Upper lobe of left lung (tissue), 6 donors: ENCODE data around the gene IL33. TPM values are rescaled to one million over a fixed set of nuclear protein-coding genes. Genes with fewer than 3 reads are reported as not detected.

Source experiments
- ATAC-seq, 2 donors: fragments of 200-7000 bp; cut with Tn5 transposase; one replicate each; pipeline ENCODE4 v1.9.1; 2022; ENCODE audit warnings: mild to moderate bottlenecking in 2 of 2, moderate library complexity in 2 of 2; ENCODE audit not compliant: low FRiP score in 2 of 2
- DNase-seq, 2 donors: peaks; one replicate each; pipeline ENCODE4 v3.0.0-alpha.2; 2019 to 2020
- H3K27ac ChIP-seq, 4 donors: fragments of 200-600 bp; sonication (generic); one replicate each; pipeline ENCODE4 v1.5.1; 2016 to 2019
- H3K27me3 ChIP-seq, 4 donors: fragments of 200-600 bp; sonication (generic); one replicate each; pipeline ENCODE4 v1.5.1; 2017 to 2019
- H3K36me3 ChIP-seq, 4 donors: fragments of 200-600 bp; sonication (generic); one replicate each; pipeline ENCODE4 v1.5.1; 2016 to 2019
- H3K4me1 ChIP-seq, 4 donors: fragments of 200-600 bp; sonication (generic); one replicate each; pipeline ENCODE4 v1.5.1; 2018 to 2019
- H3K4me3 ChIP-seq, 4 donors: fragments of 200-600 bp; sonication (generic); one replicate each; pipeline ENCODE4 v1.5.1; 2017 to 2019; ENCODE audit warnings: mild to moderate bottlenecking in 2 of 4, moderate library complexity in 1 of 4
- H3K9me3 ChIP-seq, 4 donors: fragments of 200-600 bp; sonication (generic); one replicate each; pipeline ENCODE4 v1.5.1; 2018 to 2019
- EP300 ChIP-seq, 4 donors: sonication (generic); formaldehyde crosslinking; IDR thresholded peaks; one replicate each; pipeline ENCODE4 v1.5.1; 2017; ENCODE audit warnings: antibody characterized with exemption in 4 of 4, control low read depth in 2 of 4
- POLR2A ChIP-seq, 4 donors: fragments of 450-650 bp; IDR thresholded peaks; one replicate each; pipeline ENCODE4 v1.5.1; 2016 to 2017; ENCODE audit warnings: antibody characterized with exemption in 4 of 4, mild to moderate bottlenecking in 2 of 4
- POLR2AphosphoS5 ChIP-seq, 2 donors: sonication (generic); formaldehyde crosslinking; IDR thresholded peaks; one replicate each; pipeline ENCODE4 v1.5.1; 2017; ENCODE audit warnings: antibody characterized with exemption in 2 of 2
- WGBS, 2 donors: methylation state at CpG; one replicate each; pipeline ENCODE4 v1.1.5; 2017 to 2018; 5-methylcytosine and 5-hydroxymethylcytosine counted together
- total RNA-seq, 6 donors: library from RNA; depleted of rRNA in 4 of 6; stranded (reverse); fragments of >200 nt in 4 of 6; gene quantifications; one replicate each; pipeline versions ENCODE4 v1.1.0 to v1.2.1, GENCODE V29; 2016 to 2021
- TF ChIP-seq, protein P1 (sequence below), 6 experiments: fragments of 450-650 bp in 4 of 6; fragments of 200-600 bp in 2 of 6; sonication (generic) in 2 of 6; IDR thresholded peaks; one replicate each; pipeline ENCODE4 v1.5.1; 2016 to 2019; ENCODE audit warnings: antibody characterized with exemption in 6 of 6
- donor health status: DM: no; HTN: no; CAD: no; lungs with moderate emphysema.
- donor health status: DM: no; HTN: yes; CAD: no; lungs with severe emphysema.

IL33 gene
- total RNA-seq, 6 donors from 2014 or later: 4.2 to 60.6 (median 19.3) TPM

DNA sequence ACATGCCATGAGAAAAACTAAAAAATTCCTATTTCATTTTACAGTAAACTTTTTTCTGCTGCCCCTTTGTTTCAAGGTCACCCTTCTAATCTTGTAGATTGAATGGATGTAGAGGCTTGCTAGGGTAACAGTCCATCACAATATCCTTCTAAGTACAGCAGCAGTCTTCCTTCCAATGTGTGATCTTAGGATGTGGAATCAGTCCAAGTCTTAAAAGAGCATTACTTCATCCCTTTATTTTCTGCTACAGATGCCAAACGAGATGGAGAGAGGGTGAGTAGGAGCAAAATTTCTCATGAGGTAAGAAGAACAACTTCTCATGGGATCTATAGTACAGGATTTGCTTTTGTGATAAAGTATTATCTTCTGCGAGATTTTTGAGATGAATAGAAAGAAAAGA is 704 bp upstream of the IL33 start:
- peaks cover 0 to 11% (median 9%) of the 10 kb centered on the region in 4 donors for H3K9me3 ChIP-seq
- DNase-seq (no peak), ATAC-seq (peak in 1 of 2 donors; percentile 82)
- WGBS, 2 donors: 47 to 55% methylated on average over 2 of the region's 2 CpGs
- no peak overlapping the region for H3K4me3 ChIP-seq
- no peaks in the 10 kb centered on the region for H3K27me3 ChIP-seq
- no peak for TF ChIP-seq POLR2A (IDR thresholded peaks at IDR 0.05)
- peak overlapping the region in 2 of 4 donors; percentile 0 to 73 for H3K27ac ChIP-seq
- no peaks in the 10 kb centered on the region for H3K36me3 ChIP-seq
- H3K4me1 ChIP-seq: peaks cover 0 to 8% (median 3%) of the 10 kb centered on the region in 4 donors

DNA sequence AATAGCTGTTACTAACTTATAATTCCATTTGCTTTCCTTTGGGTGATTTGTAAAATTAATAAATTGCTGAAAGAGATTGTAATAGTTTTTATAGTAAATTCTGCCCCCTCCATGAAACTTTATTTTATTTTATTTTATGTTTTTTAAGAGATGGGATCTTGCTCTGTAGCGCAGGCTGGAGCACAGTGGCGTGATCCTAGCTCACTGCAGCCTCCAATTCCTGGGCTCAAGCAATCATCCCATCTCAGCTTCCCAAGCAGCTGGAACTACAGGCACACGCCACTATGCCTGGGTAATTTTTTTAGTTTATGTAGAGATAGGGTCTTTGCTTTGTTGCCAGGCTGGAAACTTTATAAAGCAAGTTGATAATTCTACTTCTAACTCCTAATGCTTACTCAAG is 395 bp downstream of the IL33 start:
- Histone ChIP-seq H3K4me3 (peak overlapping the region in 3 of 4 donors; percentile 18 to 45 (median 30)), H3K4me1 (peaks cover 0 to 9% (median 4%) of the 10 kb centered on the region in 4 donors), H3K27me3 (no peaks in the 10 kb centered on the region), H3K9me3 (peaks cover 0 to 2% (median under 1%) of the 10 kb centered on the region in 4 donors), H3K36me3 (no peaks in the 10 kb centered on the region), H3K27ac (peak overlapping the region in 3 of 4 donors; percentile 23 to 73 (median 29))
- WGBS, 2 donors: 70 to 72% methylated on average over 3 of the region's 3 CpGs
- ATAC-seq: no peak
- DNase-seq: no peak
- TF ChIP-seq, protein P1, sequence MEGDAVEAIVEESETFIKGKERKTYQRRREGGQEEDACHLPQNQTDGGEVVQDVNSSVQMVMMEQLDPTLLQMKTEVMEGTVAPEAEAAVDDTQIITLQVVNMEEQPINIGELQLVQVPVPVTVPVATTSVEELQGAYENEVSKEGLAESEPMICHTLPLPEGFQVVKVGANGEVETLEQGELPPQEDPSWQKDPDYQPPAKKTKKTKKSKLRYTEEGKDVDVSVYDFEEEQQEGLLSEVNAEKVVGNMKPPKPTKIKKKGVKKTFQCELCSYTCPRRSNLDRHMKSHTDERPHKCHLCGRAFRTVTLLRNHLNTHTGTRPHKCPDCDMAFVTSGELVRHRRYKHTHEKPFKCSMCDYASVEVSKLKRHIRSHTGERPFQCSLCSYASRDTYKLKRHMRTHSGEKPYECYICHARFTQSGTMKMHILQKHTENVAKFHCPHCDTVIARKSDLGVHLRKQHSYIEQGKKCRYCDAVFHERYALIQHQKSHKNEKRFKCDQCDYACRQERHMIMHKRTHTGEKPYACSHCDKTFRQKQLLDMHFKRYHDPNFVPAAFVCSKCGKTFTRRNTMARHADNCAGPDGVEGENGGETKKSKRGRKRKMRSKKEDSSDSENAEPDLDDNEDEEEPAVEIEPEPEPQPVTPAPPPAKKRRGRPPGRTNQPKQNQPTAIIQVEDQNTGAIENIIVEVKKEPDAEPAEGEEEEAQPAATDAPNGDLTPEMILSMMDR (IDR thresholded peaks at IDR 0.05): no peak
- TF ChIP-seq POLR2A (IDR thresholded peaks at IDR 0.05) (no peak), EP300 (IDR thresholded peaks at IDR 0.05) (no peak)

DNA sequence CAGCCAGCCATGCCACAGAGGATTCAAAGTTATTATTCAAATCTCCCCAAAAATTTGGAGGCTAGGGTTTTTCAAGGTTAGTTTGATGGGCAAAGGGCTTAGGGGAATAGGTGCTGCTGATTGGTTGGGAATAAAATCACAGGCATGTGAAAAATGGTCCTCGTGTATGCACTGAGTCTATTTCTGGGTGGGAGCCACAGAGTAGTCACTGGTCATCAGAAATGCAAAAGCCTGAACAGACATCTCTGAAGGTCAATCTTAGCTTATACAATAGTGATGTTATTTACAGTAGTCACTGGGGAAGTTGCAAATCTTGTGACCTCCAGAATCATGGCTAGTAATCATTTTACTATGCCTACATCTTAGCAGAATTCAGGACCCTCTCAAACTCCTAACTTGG is 1.3 kb downstream of the IL33 start:
- Histone ChIP-seq H3K4me1 (peaks cover 0 to 9% (median 4%) of the 10 kb centered on the region in 4 donors), H3K9me3 (no peaks in the 10 kb centered on the region), H3K4me3 (peak overlapping the region in 2 of 4 donors; percentile 30 to 45), H3K27me3 (no peaks in the 10 kb centered on the region), H3K27ac (peak overlapping the region in 3 of 4 donors; percentile 9 to 73 (median 57)), H3K36me3 (no peaks in the 10 kb centered on the region)
- no peak for DNase-seq
- ATAC-seq: no peak
- TF ChIP-seq, protein P1 (IDR thresholded peaks at IDR 0.05): no peak
- TF ChIP-seq EP300 (IDR thresholded peaks at IDR 0.05) (no peak), POLR2AphosphoS5 (IDR thresholded peaks at IDR 0.05) (no peak), POLR2A (IDR thresholded peaks at IDR 0.05) (no peak)
- 55 to 63% methylated on average over 1 of the region's 1 CpG for WGBS, 2 donors

DNA sequence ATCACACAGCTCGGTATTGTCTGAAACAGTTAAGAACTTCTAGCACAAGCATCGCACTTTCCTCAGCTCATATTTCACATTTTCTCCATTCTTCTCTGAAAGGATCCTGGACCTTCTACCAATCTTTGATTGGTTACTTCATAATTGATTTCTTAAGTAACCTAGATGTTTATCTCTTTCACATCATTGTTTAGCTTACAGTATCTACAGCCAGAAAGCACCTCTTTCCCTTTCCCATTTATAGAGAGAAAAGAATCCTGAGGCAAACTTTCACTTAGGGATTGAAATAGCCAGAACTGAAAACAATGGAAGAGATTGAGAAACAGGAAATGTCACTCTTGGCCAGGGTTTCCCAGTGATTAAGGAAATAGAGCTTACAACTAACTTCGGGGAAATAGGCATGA is 2.5 kb downstream of the IL33 start:
- H3K4me3 ChIP-seq: peak overlapping the region in 1 of 4 donors; percentile 45
- 16 to 25% methylated on average over 3 of the region's 3 CpGs for WGBS, 2 donors
- H3K9me3 ChIP-seq: no peaks in the 10 kb centered on the region
- H3K27me3 ChIP-seq: no peaks in the 10 kb centered on the region
- peaks cover 0 to 9% (median 4%) of the 10 kb centered on the region in 4 donors for H3K4me1 ChIP-seq
- no peak for DNase-seq
- peak overlapping the region; percentile 9 to 73 (median 61) for H3K27ac ChIP-seq
- peak in 1 of 2 donors; percentile 43 for ATAC-seq
- no peak for TF ChIP-seq POLR2A (IDR thresholded peaks at IDR 0.05)
- TF ChIP-seq, protein P1 (IDR thresholded peaks at IDR 0.05): no peak
- TF ChIP-seq EP300 (IDR thresholded peaks at IDR 0.05): peak in 3 of 4 donors; percentile 13 to 33 (median 21)
- peak in 1 of 2 donors; percentile 65 for TF ChIP-seq POLR2AphosphoS5 (IDR thresholded peaks at IDR 0.05)
- H3K36me3 ChIP-seq: no peaks in the 10 kb centered on the region

DNA sequence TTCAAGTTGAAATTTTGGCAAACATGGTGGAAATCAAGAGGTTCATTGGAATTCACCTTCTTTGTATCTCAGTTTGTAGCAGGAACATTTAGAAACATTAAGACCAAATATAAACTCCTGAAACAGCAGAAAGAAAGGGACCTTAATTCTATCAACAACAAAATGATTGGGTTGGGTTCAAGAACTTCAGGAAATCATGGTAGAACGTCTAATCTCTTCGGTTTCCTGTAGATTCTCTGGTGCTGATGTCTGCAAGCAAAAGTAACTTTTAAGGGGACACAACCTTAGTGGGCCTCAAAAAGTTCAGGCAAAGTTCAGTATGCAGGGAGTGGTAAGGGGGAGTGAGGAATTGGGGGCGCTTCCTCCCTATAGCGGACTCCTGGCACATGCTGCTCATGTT is 3.4 kb downstream of the IL33 start:
- H3K4me3 ChIP-seq: no peak overlapping the region
- H3K36me3 ChIP-seq: no peaks in the 10 kb centered on the region
- H3K27ac ChIP-seq: peak overlapping the region in 2 of 4 donors; percentile 59 to 72
- peaks cover 3 to 12% (median 7%) of the 10 kb centered on the region in 4 donors for H3K4me1 ChIP-seq
- H3K9me3 ChIP-seq: no peaks in the 10 kb centered on the region
- DNase-seq (no peak), ATAC-seq (no peak)
- H3K27me3 ChIP-seq: no peaks in the 10 kb centered on the region
- whole genome bisulfite sequencing, 2 donors: 45 to 75% methylated on average over 4 of the region's 4 CpGs
- TF ChIP-seq EP300 (IDR thresholded peaks at IDR 0.05) (peak in 1 of 4 donors; percentile 5), POLR2A (IDR thresholded peaks at IDR 0.05) (no peak), POLR2AphosphoS5 (IDR thresholded peaks at IDR 0.05) (no peak)
- TF ChIP-seq, protein P1 (IDR thresholded peaks at IDR 0.05): no peak
